ENCODE results near the gene MICALL2. TPM values are rescaled to one million over a fixed set of nuclear protein-coding genes. Genes with fewer than 3 reads are reported as not detected.

MICALL2 gene
- total RNA-seq, result 12.7 and 13.9 TPM in 2 replicates
- long read RNA-seq, partial matches to known transcripts, result 1 of 1 reads
- long read RNA-seq, other reads (novel, unspliced or antisense), result 0 of 1 reads

DNA sequence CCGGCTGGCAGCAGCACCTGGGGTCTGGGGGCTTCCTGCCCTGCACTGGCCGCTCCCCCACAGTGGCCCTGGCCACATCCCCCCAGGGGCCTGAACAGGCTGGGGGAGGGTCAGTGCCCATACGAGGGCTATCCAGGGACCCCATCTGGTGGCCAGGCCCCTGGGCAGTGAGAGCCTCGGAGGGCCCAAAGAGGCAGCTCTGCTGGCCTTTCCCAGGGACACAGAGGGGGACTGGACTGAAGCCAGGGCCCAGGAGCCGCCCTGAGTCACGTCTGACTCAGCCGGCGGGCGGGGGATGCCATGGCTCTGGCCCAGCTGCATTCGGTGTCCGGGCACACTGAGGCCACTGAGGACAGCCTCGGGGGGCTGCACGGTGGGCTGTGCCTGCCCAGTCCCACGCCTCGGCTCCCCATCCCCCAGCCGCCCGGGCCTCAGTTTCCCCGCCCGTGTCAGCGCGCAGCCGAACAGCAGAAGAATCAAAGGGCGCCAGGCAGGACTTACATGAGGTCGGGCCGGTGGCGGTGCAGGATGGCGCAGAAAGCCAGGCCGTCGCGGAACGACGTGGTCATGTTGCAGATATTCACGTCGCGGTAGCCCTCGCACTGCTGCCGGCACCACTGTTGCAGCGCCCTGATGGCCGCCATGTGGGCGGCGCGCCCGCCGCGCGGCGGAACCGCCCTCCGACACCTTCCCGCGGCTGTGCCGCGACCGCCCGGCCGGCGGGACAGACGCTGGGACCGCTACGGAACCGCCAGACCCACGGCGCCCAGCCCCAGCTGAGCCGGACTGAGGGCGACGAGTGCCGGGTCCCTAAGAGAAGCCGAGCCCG lies at the start of gene MICALL2:
Gene MICALL2, minus strand, starts transcription at position 788 of the 829 bp plus-strand sequence. Its CDS starts 144 bp downstream, at position 644.
- Mint-ChIP-seq H3K27me3 (peaks cover 8% of the 10 kb centered on the region), H3K36me3 (ENCODE audit: insufficient read depth) (no peaks in the 10 kb centered on the region), H3K9me3 (ENCODE audit: low read depth) (no peaks in the 10 kb centered on the region), H3K27ac (no peak within 1 kb of the TSS), H3K4me1 (ENCODE audit: low read depth) (peaks cover 8% of the 10 kb centered on the region), H3K4me3 (ENCODE audit: low read depth) (peak within 1 kb of the TSS; percentile 67)
- no peak for DNase-seq (ENCODE audit: low spot score, unreplicated experiment)
- TF ChIP-seq, protein P1, sequence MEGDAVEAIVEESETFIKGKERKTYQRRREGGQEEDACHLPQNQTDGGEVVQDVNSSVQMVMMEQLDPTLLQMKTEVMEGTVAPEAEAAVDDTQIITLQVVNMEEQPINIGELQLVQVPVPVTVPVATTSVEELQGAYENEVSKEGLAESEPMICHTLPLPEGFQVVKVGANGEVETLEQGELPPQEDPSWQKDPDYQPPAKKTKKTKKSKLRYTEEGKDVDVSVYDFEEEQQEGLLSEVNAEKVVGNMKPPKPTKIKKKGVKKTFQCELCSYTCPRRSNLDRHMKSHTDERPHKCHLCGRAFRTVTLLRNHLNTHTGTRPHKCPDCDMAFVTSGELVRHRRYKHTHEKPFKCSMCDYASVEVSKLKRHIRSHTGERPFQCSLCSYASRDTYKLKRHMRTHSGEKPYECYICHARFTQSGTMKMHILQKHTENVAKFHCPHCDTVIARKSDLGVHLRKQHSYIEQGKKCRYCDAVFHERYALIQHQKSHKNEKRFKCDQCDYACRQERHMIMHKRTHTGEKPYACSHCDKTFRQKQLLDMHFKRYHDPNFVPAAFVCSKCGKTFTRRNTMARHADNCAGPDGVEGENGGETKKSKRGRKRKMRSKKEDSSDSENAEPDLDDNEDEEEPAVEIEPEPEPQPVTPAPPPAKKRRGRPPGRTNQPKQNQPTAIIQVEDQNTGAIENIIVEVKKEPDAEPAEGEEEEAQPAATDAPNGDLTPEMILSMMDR (IDR thresholded peaks at IDR 0.05; ENCODE audit: unreplicated experiment), result no peak

DNA sequence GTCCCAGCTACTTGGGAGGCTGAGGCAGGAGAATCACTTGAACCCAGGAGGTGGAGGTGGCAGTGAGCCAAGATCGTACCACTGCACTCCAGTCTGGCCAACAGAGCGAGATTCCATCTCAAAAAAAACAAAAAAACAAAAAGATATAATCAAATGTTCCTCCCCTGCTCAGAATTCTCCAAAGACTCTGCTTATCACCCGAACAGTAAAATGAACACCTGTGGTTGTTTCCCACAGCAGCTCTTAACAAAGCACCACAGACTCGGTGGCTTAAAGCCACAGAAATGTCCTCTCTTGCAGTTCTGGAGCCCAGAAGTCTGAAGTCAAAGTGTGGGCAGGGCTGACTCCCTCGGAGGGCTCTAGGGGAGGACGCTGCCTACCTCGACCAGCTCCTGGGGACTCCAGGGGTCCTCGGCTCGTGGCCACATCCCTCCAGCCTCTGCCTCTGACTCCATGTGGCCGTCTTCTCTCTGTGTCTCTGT lies 49.0 kb upstream of the MICALL2 start:
- Mint-ChIP-seq H3K9me3 (ENCODE audit: low read depth) (no peaks in the 10 kb centered on the region), H3K36me3 (ENCODE audit: insufficient read depth) (no peaks in the 10 kb centered on the region), H3K4me1 (ENCODE audit: low read depth) (peaks cover 13% of the 10 kb centered on the region), H3K4me3 (ENCODE audit: low read depth) (no peak overlapping the region), H3K27me3 (no peaks in the 10 kb centered on the region), H3K27ac (peak overlapping the region; percentile 64)
- TF ChIP-seq, protein P1 (IDR thresholded peaks at IDR 0.05; ENCODE audit: unreplicated experiment), result no peak
- DNase-seq (ENCODE audit: low spot score, unreplicated experiment), result no peak

DNA sequence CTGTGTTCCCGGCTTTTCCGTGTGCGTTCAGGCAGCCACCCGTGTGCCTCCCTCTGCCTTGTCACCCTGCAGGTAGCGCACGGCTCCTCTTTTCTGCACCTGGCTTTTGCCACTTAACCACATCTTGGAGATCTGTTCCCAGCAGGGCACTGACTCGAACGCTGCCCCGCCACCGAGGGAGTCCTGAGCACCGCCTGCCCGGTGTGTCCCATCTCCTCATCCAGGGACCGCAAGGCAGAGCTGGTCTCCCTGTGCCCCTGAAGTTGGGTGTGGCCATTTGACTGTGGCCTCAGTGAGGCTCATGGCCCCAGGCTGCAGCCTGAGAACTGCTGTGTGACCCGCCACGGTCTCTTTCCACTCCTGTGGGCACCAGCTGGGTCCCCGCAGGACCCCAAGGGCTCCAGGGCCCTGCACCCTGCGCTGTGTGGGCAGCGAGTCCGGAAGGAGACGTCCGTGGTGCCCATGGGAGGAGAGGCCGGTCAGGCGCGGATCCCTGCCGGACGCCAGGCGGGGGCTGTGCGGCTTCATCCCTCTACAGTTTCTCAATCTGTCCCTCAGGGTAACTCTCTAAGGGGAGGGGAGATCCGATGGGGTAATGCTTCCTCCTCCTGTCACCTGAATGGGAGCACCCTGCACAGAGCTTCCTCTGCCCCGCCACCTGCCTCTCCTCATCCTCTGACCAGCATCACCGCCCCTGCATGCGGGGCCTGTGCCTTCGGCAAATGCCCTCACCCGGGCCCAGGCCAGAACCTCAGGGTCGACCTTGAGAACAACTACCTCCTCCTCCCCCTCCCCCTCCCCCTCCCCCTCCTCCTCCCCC lies 46.7 kb upstream of the MICALL2 start:
- H3K9me3 Mint-ChIP-seq (ENCODE audit: low read depth), result no peaks in the 10 kb centered on the region
- TF ChIP-seq, protein P1 (IDR thresholded peaks at IDR 0.05; ENCODE audit: unreplicated experiment), result no peak
- peaks cover 23% of the 10 kb centered on the region for H3K4me1 Mint-ChIP-seq (ENCODE audit: low read depth)
- peaks cover 12% of the 10 kb centered on the region for H3K36me3 Mint-ChIP-seq (ENCODE audit: insufficient read depth)
- no peak for DNase-seq (ENCODE audit: low spot score, unreplicated experiment)
- no peaks in the 10 kb centered on the region for H3K27me3 Mint-ChIP-seq
- no peak overlapping the region for H3K27ac Mint-ChIP-seq
- H3K4me3 Mint-ChIP-seq (ENCODE audit: low read depth), result peak overlapping the region; percentile 50

DNA sequence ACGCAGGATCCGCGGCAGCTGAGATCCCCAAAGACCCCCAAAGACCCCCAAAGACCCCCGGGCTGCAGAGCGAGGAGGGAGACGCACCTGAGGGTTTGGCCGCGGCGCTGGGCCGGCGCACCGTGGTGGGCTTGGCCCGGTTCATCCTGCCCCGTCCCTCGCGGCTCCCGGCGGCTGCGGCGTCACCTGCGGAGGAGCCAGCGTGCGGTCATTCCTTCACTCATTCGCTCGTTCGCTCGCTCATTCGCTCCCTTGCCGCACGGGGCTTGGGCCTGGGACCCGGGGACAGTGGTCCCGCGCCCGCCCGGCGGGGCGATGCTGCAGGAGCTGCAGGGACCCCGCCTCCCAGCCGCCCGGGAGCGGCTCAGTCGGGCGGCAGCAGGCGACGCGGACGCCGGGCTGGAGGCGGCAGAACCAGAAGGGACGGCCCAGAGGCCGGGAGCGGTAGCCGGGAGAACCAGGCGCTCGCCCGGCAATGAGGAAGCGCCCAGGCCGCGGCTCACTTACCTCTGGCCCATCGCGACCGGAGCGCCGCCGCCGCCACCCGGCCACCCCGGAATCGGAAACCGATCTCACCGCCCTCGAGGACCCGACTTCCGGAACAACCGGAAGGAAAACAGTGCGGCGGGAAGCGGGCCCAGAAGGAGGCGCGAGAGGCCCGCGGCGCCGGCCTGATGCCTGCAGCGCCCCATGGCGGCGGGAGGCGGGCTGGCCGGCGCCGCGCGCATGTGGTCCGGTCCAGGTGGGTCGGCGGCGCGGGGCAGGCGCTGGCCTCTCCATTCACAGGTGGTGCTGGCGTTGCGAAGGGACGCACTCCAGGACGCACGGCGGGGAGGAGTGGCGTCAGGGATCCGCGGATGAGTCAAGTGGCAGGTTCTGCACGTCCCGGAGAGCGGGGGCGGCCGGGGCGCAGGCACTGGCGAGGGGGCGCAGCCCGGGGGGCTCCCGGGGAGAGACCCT lies 44.8 kb upstream of the MICALL2 start, which contains the start of gene INTS1:
Gene INTS1, minus strand, starts transcription at position 574 of the 960 bp plus-strand sequence. Its CDS starts 429 bp downstream, at position 145.
- H3K36me3 Mint-ChIP-seq (ENCODE audit: insufficient read depth), result peaks cover 12% of the 10 kb centered on the region
- TF ChIP-seq, protein P1 (IDR thresholded peaks at IDR 0.05; ENCODE audit: unreplicated experiment), result peak; percentile 93
- no peaks in the 10 kb centered on the region for H3K9me3 Mint-ChIP-seq (ENCODE audit: low read depth)
- peak within 1 kb of the TSS; percentile 89 for H3K27ac Mint-ChIP-seq
- DNase-seq (ENCODE audit: low spot score, unreplicated experiment), result peak; percentile 83
- peaks cover 23% of the 10 kb centered on the region for H3K4me1 Mint-ChIP-seq (ENCODE audit: low read depth)
- H3K4me3 Mint-ChIP-seq (ENCODE audit: low read depth), result peak within 1 kb of the TSS; percentile 85
- H3K27me3 Mint-ChIP-seq, result no peaks in the 10 kb centered on the region
